ENCODE measurements around the gene CHIC2.

Gene CHIC2

GRCh38 chr4:54098375-54098774 is 34.0 kb upstream of the CHIC2 start:
- H3K4me3 Mint-ChIP-seq: no peak overlapping the region

DNA sequence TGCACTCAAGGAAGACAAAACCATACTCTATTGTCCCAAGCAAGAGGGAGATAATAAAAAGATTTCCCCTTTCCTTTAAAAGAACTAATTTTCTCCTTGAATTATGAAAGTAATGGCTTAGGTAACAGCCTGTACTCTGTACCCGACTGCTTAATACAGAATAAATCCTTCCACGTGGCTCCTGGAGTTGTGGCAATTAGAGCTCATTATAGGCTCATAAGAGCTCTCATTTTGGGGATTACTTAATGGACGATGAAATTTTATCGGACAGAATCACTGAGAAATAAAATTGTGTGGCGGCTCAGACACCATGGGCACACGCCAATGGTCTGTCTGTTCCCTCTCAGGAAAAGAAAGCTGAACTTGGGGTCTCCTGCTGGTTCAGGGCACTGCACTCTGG is 32.7 kb upstream of the CHIC2 start:
- peaks cover 46% of the 10 kb centered on the region for H3K4me1 Mint-ChIP-seq (ENCODE audit: low read depth)
- H3K27ac Mint-ChIP-seq: no peak overlapping the region
- no peaks in the 10 kb centered on the region for H3K36me3 Mint-ChIP-seq (ENCODE audit: low read depth)
- intact Hi-C loops (cut with micrococcal nuclease): no loop called here
- no peak overlapping the region for H3K4me3 Mint-ChIP-seq
- no peaks in the 10 kb centered on the region for H3K9me3 Mint-ChIP-seq
- peaks cover 97% of the 10 kb centered on the region for H3K27me3 Mint-ChIP-seq

More at GRCh38 chr4:54098375-54098774, 34.0 kb upstream of the CHIC2 start:
- H3K9me3 Mint-ChIP-seq: no peaks in the 10 kb centered on the region
- no peaks in the 10 kb centered on the region for H3K36me3 Mint-ChIP-seq (ENCODE audit: low read depth)
- no peak overlapping the region for H3K27ac Mint-ChIP-seq
- peaks cover 95% of the 10 kb centered on the region for H3K27me3 Mint-ChIP-seq
- intact Hi-C loops (cut with micrococcal nuclease): no loop called here
- peaks cover 51% of the 10 kb centered on the region for H3K4me1 Mint-ChIP-seq (ENCODE audit: low read depth)

DNA sequence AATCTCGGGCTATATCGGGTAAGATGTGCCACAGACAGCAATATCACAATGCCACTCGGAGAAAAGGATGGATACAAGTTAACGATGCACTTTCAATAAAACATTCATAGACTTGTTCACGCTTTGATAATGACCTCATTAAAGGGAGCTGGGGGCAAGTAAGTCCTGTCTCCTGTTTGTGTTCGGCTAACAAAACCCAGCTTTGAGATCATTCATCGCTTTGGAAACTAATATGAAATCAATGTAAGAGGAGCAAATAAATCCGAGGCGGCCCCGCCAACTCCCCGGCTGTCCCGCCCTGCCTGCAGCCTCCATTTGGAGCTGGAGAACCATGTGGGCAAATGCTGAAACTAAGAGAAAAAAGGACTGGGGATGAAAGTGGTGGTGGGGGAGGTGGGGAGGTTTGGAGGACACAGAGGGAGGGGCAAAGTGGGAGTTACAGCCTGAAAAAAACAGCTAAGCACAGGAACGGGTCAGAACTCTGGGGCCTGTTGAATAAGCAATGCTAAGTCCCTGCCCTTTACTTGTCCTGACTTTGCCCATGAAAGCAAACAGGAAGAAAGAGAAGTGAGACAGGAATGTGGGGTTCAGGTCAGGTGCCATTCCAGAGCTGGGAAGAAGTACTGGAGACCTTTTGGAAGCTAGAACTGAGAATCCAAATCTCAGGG is 32.0 kb upstream of the CHIC2 start:
- Mint-ChIP-seq H3K36me3 (ENCODE audit: low read depth) (no peaks in the 10 kb centered on the region), H3K27ac (no peak overlapping the region), H3K9me3 (no peaks in the 10 kb centered on the region), H3K4me3 (no peak overlapping the region), H3K4me1 (ENCODE audit: low read depth) (peaks cover 49% of the 10 kb centered on the region), H3K27me3 (peaks cover 98% of the 10 kb centered on the region)
- intact Hi-C loops (cut with micrococcal nuclease): no loop called here

DNA sequence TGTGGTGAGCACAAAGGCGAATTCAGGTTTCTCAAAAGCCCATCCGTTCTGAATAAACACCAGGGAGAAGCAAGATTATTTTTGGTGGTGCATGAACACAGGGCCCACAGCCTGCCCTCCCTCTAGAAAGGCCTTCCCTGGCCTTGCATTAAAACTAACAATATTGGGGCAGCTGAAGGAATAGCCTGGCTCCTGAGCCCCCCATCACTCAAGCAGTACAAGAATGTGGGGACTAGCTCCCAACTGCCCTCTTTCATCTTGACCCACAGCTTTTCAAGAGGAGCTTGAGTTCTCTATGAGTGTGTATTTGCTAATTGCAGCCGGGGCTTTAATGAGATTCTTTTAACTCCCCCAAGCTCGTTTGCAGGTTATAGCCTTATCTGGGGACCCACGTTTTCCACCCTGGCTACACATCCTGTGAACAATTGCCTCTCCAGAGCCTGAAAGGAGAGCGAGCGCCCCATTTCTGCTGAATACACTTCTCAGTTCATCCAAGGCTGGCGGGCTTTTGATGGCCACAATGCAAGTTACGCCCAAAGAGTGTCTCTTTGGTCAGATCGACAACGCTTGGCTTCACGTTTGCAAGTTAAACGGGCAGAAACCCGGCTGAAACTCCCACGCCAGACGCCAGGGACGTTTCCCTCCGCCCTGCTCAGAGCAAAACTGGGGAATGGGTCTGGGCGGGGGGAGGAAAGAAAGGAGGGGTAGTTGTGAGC is 30.9 kb upstream of the CHIC2 start:
- Mint-ChIP-seq H3K9me3 (no peaks in the 10 kb centered on the region), H3K36me3 (ENCODE audit: low read depth) (no peaks in the 10 kb centered on the region), H3K27me3 (peaks cover 98% of the 10 kb centered on the region), H3K27ac (no peak overlapping the region), H3K4me3 (no peak overlapping the region), H3K4me1 (ENCODE audit: low read depth) (peaks cover 42% of the 10 kb centered on the region)
- intact Hi-C loops (cut with micrococcal nuclease): no loop called here

- Mint-ChIP-seq H3K36me3 (ENCODE audit: low read depth) (no peaks in the 10 kb centered on the region), H3K4me3 (no peak overlapping the region), H3K27me3 (peaks cover 94% of the 10 kb centered on the region), H3K9me3 (no peaks in the 10 kb centered on the region), H3K4me1 (ENCODE audit: low read depth) (peaks cover 34% of the 10 kb centered on the region), H3K27ac (no peak overlapping the region)
- intact Hi-C loops (cut with micrococcal nuclease): no loop called here
Observed at GRCh38 chr4:54094451-54094850, 30.0 kb upstream of the CHIC2 start.

DNA sequence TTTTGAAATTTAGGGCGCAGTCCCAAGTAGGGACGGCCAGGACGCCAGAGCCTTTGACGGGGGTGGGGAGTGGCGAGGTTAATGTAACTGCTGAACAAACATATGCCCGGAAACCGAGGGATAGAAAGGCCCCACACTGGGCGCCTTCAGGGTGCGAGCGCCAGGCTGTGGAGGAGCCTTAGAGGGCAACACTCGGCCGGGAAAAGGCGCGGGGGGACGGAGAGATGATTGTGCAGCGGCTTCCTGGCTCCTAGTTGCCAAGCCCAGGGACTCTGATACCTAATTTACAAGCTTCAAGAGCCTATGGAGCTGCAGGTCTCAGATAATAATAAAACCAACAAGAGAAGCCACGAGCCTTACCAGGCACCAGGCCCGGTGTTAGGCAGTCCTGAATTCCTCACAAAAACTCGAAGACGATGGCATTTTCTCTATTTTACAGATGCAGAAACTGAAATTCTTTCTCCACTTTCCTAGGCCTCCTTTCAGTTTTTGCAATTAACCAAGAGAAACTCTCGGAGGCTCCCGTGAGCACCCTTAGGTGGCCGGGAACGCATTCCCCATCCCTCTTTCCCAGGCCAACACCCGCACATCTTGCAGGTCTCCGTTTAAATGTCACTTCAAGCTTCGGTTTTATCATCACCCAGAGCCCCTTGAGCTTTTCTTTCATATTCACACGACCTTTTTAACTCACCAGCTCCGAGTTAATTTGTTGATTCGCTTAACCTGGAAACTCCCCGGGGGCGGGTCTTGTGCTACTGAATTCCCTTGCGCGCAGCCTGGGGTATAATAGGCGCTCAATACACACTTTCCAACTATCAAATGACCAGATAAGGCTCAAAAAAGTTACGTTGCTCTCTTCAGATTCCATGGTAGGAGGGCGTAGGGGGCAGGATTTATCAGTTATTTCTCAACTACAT is 29.2 kb upstream of the CHIC2 start:
- intact Hi-C loops (cut with micrococcal nuclease): loop anchor here (2.0 kb wide), 1 partner anchor 29 kb away; the partner anchor contains the start of gene CHIC2
- no peak overlapping the region for H3K27ac Mint-ChIP-seq
- peaks cover 90% of the 10 kb centered on the region for H3K27me3 Mint-ChIP-seq
- H3K4me1 Mint-ChIP-seq (ENCODE audit: low read depth): peaks cover 30% of the 10 kb centered on the region
- no peak overlapping the region for H3K4me3 Mint-ChIP-seq
- H3K36me3 Mint-ChIP-seq (ENCODE audit: low read depth): no peaks in the 10 kb centered on the region
- no peaks in the 10 kb centered on the region for H3K9me3 Mint-ChIP-seq

DNA sequence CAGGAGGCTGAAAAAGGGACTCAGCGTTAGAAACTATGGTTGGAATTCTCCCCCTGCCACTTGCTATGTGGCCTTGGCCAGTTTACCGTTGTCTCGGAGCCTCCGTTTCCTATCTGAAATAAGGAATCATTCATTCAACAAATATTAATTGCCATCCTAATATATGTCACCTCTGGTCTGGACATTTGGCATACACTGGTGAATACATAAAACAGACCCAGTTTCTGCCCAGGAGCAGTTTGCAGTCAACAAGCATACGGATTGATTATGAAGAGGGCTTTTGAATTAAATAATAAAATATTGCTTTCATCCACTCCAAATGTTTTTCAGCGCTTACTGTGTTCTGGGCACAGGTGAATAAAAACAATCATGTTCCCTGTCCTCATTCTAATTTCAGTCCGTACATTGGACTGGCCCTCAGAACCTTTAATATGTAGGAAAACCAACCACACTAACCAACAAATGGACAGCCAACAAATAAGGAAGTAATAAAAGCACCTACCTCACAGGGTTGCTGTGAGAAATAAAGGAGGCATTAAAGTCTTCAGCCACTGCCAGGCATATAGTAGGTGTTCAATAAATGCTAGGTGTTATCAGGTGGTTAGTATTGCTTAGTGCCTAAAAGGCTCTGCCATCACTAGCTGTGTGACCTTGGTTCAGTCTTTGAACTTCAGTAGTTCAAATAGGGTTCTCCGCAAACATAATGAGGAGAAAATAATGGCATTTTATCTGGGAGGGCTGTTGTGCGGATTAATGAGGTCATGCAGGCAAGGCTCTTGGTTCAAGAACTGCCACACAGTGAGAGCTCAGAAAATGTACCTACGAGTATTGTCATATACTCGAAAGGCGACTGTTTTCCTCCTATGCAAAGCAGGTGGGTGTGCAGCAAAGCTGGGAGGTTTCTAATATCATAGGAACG is 28.3 kb upstream of the CHIC2 start:
- H3K27ac Mint-ChIP-seq: no peak overlapping the region
- H3K4me3 Mint-ChIP-seq: peak overlapping the region; percentile 82
- peaks cover 87% of the 10 kb centered on the region for H3K27me3 Mint-ChIP-seq
- intact Hi-C loops (cut with micrococcal nuclease): loop anchor here (2.0 kb wide), 1 partner anchor 28 kb away; the partner anchor contains the start of gene CHIC2
- H3K36me3 Mint-ChIP-seq (ENCODE audit: low read depth): no peaks in the 10 kb centered on the region
- peaks cover 30% of the 10 kb centered on the region for H3K4me1 Mint-ChIP-seq (ENCODE audit: low read depth)
- no peaks in the 10 kb centered on the region for H3K9me3 Mint-ChIP-seq

- intact Hi-C loops (cut with micrococcal nuclease): loop anchor here (2.0 kb wide), 1 partner anchor 27 kb away; the partner anchor contains the start of gene CHIC2
- Mint-ChIP-seq H3K4me3 (peak overlapping the region; percentile 82), H3K9me3 (no peaks in the 10 kb centered on the region), H3K27me3 (peaks cover 85% of the 10 kb centered on the region), H3K36me3 (ENCODE audit: low read depth) (no peaks in the 10 kb centered on the region), H3K4me1 (ENCODE audit: low read depth) (peaks cover 28% of the 10 kb centered on the region), H3K27ac (no peak overlapping the region)
Observed at GRCh38 chr4:54091637-54092404, 27.4 kb upstream of the CHIC2 start.

DNA sequence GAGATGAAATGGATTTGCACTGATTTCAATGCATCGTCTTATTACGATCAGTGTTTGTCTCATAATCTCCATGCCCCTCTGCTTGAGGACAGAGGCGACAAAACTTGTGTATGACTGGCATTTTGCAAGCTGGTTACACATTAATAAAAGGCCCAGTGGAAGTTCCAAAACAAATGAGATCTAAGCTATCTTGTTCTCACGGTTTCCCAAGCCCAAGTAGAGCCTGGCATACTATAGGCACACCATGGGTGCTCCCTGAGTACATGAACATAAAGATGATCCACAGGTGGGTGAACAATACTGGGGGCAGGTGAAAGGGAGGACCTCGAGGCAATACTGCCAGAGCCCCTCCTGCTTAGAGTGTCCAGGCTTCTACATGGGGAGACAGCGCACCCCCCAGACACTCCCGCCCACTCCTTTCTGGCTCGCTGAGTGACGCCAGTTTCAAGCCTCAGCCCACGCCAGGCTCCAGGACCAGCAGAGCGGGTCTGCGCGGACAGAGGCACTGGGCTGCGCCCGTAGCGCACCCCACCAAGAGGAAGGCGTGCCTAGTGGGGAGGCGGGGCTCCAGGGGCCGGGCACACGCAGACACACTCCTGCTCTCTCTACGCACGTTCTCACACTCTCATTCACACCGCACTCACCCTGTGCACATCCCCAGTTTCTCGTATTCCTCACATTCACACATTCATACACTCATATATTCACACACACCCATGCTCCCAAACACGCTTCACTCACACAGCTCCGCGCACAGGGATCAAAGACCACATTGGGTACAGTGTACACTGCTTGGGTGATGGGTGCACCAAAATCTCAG is 26.6 kb upstream of the CHIC2 start:
- intact Hi-C loops (cut with micrococcal nuclease): no loop called here
- Mint-ChIP-seq H3K4me1 (ENCODE audit: low read depth) (peaks cover 22% of the 10 kb centered on the region), H3K27ac (no peak overlapping the region)

GRCh38 chr4:54090404-54090803 is 26.0 kb upstream of the CHIC2 start:
- H3K4me1 Mint-ChIP-seq (ENCODE audit: low read depth): peaks cover 22% of the 10 kb centered on the region
- no peak overlapping the region for H3K4me3 Mint-ChIP-seq
- H3K27ac Mint-ChIP-seq: no peak overlapping the region
- H3K36me3 Mint-ChIP-seq (ENCODE audit: low read depth): no peaks in the 10 kb centered on the region
- H3K9me3 Mint-ChIP-seq: no peaks in the 10 kb centered on the region
- intact Hi-C loops (cut with micrococcal nuclease): no loop called here
- H3K27me3 Mint-ChIP-seq: peaks cover 81% of the 10 kb centered on the region

More for the DNA sequence above, 26.6 kb upstream of the CHIC2 start:
- peaks cover 85% of the 10 kb centered on the region for H3K27me3 Mint-ChIP-seq
- H3K9me3 Mint-ChIP-seq: no peaks in the 10 kb centered on the region
- peak overlapping the region; percentile 82 for H3K4me3 Mint-ChIP-seq
- H3K36me3 Mint-ChIP-seq (ENCODE audit: low read depth): no peaks in the 10 kb centered on the region

DNA sequence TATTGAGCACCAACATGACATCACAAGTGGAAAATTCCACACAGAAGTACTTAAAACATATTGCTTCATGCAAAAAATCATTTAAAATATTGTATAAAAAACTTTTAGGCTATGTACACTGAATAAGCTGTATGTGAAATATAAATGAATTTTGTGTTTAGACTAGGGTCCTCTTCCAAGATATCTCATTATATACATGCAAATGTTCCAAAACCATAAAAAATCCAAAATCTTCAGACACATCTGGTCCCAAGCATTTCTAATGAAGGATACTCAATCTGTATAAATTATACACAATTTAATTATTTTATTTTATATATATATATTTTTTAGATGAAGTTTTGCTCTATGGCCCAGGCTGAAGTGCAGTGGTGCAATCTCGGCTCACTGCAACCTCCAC is 25.5 kb upstream of the CHIC2 start:
- Mint-ChIP-seq H3K36me3 (ENCODE audit: low read depth) (no peaks in the 10 kb centered on the region), H3K4me1 (ENCODE audit: low read depth) (peaks cover 22% of the 10 kb centered on the region), H3K27ac (no peak overlapping the region), H3K27me3 (peaks cover 76% of the 10 kb centered on the region), H3K4me3 (no peak overlapping the region), H3K9me3 (no peaks in the 10 kb centered on the region)
- intact Hi-C loops (cut with micrococcal nuclease): no loop called here

GRCh38 chr4:54085284-54085683 is 20.9 kb upstream of the CHIC2 start:
- intact Hi-C loops (cut with micrococcal nuclease): no loop called here
- no peaks in the 10 kb centered on the region for H3K9me3 Mint-ChIP-seq
- peaks cover 32% of the 10 kb centered on the region for H3K27me3 Mint-ChIP-seq
- H3K4me1 Mint-ChIP-seq (ENCODE audit: low read depth): no peaks in the 10 kb centered on the region
- no peak overlapping the region for H3K4me3 Mint-ChIP-seq
- H3K27ac Mint-ChIP-seq: no peak overlapping the region
- no peaks in the 10 kb centered on the region for H3K36me3 Mint-ChIP-seq (ENCODE audit: low read depth)
